ENCODE data around the gene CDK1.

The CDK1 gene

DNA sequence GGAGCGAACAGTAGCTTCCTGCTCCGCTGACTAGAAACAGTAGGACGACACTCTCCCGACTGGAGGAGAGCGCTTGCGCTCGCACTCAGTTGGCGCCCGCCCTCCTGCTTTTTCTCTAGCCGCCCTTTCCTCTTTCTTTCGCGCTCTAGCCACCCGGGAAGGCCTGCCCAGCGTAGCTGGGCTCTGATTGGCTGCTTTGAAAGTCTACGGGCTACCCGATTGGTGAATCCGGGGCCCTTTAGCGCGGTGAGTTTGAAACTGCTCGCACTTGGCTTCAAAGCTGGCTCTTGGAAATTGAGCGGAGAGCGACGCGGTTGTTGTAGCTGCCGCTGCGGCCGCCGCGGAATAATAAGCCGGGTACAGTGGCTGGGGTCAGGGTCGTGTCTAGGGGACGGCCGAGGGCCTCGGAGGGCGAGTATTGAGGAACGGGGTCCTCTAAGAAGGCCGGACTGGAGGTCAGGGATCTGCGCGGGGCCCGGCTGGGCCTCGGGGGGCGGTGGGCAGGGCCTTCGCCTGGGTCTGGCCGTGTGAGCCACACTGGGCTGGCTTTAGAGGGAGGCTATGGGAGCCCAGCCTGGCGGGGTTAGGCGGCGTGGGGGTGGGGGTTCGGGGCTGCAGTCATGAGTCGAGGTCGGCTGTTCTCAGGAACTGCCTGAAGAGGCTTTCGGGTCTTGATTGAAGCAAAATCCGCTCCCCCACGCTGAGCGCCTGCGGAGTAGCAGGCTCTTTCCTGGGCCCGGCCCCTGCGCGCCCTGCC, at the start of gene CDK1:
Gene CDK1, plus strand, starts transcription at position 265 of the 757 bp plus-strand sequence. CDS start 1,688 bp downstream, outside the sequence.
- intact Hi-C loops (cut with DNase I) = no loop called here
- peak; percentile 93 to 100 (median 96) for DNase-seq

- no peak for DNase-seq
- intact Hi-C loops (cut with DNase I) = no loop called here
Measured at GRCh38 chr10:60729106-60729505, 49.2 kb upstream of the CDK1 start.

DNA sequence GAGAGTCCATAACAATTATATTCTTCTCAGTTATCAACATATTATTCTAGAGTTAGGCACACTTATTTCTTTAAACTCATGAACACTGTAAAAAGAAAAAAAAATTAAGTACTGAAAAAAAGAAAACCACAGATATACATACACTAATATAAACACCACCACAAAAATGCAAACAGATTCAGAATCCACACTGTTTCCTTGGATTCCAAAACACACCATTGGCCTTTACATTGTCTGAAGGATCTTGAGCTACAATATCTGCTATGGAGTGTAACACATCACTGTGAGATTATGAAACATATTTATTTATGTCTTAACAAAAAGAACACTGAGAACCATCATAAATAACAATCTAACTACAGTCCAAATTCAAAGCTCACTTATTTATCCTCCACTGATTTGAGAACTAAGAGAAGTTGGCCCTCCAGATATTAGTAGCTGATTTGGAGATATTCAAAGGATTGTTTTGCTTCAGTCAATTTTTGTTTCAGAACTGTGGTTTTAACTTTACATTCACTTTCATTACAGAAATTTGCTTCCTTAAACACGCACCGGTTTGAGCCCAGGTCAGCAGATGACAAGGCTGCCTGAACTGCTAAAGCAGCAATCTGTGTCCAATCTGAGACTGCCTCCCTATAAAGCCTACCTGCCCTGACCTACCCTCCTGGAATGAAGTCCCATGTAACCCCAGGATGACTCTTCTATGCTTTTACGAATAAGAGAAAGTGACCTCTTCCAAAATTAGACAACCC, 47.0 kb upstream of the CDK1 start:
- DNase-seq = no peak
- intact Hi-C loops (cut with DNase I) = no loop called here

DNA sequence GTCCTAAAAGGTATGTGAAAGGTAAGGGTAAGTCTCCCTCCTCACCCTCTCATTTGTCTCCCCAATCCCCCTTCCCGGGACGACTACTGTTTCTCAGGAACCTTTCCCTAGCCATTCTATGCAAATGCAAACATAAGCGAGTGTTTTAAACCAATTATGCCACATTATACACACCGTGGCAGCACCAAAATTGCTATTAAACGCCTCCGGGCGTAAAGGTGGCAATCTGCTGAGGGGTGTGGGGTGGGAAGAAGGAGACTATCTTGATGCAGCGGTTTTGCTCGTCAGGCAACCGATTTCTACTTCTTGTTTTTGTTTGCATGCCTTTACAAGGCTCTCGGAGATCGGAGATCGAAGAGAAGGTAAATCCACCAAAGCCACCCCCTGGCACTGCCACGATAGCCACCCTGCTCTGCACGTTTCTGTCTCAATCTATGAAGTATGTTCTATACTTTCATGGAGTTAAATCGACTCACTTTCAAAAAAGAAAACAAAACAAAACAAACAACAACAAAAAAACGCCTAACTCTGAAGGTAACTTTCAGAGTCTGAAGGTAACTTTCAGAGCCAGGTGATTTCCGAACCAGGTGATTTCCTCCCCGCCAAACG, 46.0 kb upstream of the CDK1 start:
- intact Hi-C loops (cut with DNase I) = no loop called here
- no peak for DNase-seq

DNA sequence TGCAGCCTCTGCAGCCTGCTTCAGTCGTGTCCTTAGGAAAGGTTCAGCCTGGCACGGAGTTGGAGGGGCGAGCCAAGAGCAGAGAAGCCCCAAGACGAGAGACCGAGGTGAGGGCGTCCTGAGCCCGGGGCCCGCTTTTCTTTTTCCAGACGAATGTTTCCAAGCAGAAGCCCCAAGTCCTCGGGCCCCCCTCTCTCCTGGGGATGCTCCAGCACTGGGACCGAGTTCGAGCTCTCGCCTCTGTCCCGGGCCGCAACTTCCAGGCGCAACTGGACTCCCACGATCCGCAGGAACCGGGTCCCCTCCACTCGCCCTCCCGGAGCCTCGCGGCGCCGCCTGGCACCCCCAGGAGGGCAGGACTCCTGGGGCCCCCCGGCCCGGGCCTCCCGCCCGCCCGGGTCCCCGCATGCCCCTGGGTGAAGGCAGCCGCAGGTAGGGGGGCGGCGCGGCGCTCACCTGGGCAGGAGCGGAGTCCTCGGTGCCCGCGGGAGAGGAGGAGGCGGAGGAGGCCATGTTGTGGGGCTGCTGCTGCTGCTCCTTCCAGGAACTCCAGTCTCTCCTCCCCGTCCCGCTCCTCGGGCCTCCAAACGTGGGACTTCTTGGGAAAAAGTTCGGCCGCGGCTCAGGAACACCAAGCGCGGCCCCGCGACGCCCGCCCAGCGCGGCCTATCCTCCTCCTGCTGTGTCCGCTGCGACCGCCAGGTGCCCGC, 45.3 kb upstream of the CDK1 start:
- intact Hi-C loops (cut with DNase I) = no loop called here
- DNase-seq = peak in 2 of 10 donors; percentile 67 to 82

DNA sequence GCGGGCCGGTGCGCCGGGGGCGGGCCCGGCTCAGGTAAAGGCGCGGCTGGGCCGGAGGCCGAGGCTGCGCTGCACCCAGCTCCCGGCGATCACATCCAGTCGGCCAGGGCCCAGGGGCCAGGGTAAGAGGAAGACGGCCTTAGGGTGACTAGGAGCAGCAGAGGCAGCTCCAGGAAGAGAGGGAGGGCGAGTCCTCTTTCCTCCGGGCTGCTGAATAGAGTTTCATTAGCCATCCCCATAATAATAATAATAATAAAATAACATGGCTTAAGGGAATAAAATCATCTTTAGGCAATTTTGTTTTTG, 44.8 kb upstream of the CDK1 start:
- no peak for DNase-seq
- intact Hi-C loops (cut with DNase I) = no loop called here

DNA sequence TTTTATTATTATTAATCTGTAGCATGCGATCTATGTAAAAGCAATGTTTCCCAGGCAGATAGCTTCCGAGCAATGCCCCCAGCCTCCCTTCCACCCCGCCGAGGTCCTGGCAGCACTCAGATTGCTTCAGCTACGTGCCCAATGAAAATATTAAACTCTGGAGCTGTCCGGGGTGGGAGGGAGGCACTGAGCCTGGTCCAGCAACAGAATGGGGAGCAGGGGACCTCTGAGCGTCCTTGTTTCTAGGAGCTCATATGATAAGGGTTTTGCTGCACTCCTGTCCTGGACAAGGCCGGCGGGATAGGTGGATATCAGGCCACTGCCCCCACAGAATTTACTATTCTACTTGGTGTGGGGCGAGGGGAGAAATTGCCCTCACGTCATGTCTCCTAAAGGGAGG, 44.5 kb upstream of the CDK1 start:
- intact Hi-C loops (cut with DNase I) = no loop called here
- DNase-seq = no peak

GRCh38 chr10:60734226-60734625, 44.1 kb upstream of the CDK1 start:
- intact Hi-C loops (cut with DNase I) = no loop called here
- DNase-seq = no peak

DNA sequence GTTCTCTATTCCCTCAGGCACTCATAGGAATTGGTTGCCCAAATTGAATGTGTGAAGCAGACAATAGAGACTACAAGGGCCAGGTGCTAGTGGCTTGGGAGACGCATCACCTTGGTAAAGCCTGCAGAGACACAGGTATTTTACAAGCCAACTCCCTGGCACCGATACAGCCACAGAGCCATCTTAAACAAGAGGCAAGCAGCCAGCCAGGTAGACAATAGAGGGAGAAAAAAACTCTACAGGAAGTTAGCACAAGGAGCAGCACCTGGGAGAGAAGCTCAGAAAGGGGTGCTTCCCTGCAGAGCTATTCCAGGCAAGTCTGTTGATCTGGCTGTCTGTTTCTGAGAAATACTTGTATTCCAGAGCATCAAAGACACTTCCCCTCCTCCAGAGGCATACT, 43.0 kb upstream of the CDK1 start:
- DNase-seq = no peak
- intact Hi-C loops (cut with DNase I) = no loop called here

- DNase-seq = no peak
- intact Hi-C loops (cut with DNase I) = no loop called here
Measured at GRCh38 chr10:60737242-60737641, 41.0 kb upstream of the CDK1 start.

DNA sequence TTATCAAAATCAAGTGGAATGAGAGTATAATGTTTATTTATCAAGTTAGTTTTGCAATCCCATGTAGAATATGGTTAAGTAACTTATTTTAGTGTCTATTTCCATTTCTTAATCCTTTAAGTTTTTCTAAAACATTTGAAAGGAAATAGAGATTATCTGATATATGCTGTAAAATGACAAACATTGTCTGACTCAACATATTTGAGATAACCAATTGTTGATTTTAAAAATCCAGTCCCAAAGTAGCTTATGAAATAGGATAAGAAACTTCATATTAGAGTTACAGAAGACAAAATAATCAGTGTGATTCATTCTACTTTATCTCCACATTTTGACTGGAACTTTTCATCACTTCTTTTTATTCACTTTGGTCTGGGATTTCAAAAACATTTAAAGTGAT, 38.7 kb upstream of the CDK1 start:
- DNase-seq = no peak

DNA sequence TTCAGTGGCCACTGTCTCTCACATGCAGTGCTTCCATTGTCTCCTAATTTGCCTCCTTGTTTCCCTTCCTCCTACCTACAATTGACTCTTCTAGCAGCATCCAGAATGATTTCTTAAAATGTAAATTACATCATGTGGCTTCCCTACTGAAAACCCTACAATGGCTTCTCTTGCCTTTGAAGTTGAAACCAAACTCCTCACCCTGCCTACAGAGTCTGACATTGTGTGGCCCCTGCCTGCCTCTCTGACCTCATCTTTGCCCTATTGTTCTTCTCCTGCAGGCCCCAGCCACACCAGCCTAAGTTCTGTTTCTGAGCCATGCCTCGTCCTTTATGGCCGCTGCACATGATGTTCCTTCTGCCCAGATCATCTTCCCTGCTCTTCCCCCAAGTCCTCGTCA, 35.8 kb upstream of the CDK1 start:
- intact Hi-C loops (cut with DNase I) = no loop called here
- peak in 1 of 10 donors; percentile 11 for DNase-seq

More for the DNA sequence above, 38.7 kb upstream of the CDK1 start:
- intact Hi-C loops (cut with DNase I) = no loop called here

DNA sequence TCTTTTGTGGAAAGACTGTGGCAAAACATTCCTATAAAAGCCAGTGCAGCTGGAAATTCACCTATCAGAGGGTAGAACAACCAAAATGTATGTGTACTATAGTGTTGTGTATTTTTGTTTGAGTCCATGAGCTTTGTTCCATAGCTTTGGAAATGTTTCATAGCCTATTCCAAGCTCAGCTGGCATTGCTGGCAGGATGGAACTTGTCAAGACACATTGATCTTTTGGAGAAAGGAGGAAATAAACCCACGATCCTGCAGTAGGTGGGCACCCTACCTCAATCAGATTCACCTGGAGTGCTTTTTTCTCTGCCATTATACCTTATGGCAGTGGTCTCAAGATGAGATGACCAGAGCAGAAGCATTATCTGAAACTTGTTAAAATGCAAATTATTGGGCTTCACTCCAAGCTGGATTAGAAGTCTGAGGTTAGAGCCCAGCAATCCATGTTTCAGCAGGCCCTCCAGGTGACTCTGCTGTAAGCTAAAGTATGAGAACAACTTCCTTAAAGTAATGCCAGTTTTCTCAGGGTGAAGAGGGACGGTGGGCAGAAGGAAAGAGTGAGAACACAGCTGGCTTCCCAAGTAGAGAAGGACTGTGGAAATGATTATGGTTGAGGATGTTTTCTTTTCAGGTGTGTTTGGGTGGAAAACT, 30.3 kb upstream of the CDK1 start:
- intact Hi-C loops (cut with DNase I) = no loop called here
- DNase-seq = no peak

- intact Hi-C loops (cut with DNase I) = no loop called here
- no peak for DNase-seq
Measured at GRCh38 chr10:60753152-60753551, 25.1 kb upstream of the CDK1 start.

GRCh38 chr10:60753817-60754216, 24.5 kb upstream of the CDK1 start:
- DNase-seq = no peak
- intact Hi-C loops (cut with DNase I) = no loop called here

DNA sequence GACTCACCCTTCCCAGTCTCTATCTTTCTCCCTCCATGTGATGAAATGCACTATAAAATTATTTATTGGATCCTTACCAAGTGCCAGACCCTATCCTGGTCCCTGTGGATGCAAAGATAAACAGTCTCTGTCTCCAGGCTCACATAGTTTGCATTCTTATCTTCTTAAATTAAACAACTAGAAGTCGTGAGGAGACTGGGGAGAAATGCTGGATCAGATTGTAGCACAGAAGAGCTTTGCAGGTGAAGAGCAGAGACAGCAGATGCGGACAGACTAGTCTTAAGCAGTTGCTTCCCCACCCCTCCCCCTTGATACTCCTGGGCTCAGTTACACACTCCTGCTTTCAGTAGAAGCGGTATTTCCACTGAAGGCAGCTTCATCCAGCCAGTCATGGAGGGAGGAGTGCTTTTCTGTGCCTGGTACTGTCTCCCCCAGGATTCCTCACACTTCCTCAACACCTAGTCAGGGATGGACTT, 20.8 kb upstream of the CDK1 start:
- intact Hi-C loops (cut with DNase I) = no loop called here

GRCh38 chr10:60759181-60759580, 19.1 kb upstream of the CDK1 start:
- DNase-seq = no peak
- intact Hi-C loops (cut with DNase I) = no loop called here

More for the DNA sequence above, 20.8 kb upstream of the CDK1 start:
- no peak for DNase-seq

GRCh38 chr10:60760711-60761210, 17.5 kb upstream of the CDK1 start:
- DNase-seq = no peak
- intact Hi-C loops (cut with DNase I) = no loop called here

- DNase-seq = no peak
- intact Hi-C loops (cut with DNase I) = no loop called here
Measured at GRCh38 chr10:60762554-60762953, 15.7 kb upstream of the CDK1 start.

- DNase-seq = no peak
- intact Hi-C loops (cut with DNase I) = no loop called here
Measured at GRCh38 chr10:60767424-60767823, 10.9 kb upstream of the CDK1 start.
